ENCODE data around the gene MSX1. TPM values are rescaled to one million over a fixed set of nuclear protein-coding genes. Genes with fewer than 3 reads are reported as not detected.

MSX1 gene
- total RNA-seq, 1 donor from 2014 or later: not detected

- Mint-ChIP-seq H3K4me3 (no peak overlapping the region), H3K4me1 (peaks cover 9% of the 10 kb centered on the region)
- no peak overlapping the region for H3K9ac ChIP-seq
Measured at GRCh38 chr4:4881432-4881831, 22.0 kb downstream of the MSX1 start.

GRCh38 chr4:4884611-4885010 lies 25.1 kb downstream of the MSX1 start:
- Mint-ChIP-seq H3K9me3 (no peaks in the 10 kb centered on the region), H3K4me1 (peaks cover 8% of the 10 kb centered on the region), H3K27me3 (ENCODE audit: insufficient read depth, low read depth) (peaks cover 9% of the 10 kb centered on the region), H3K36me3 (no peaks in the 10 kb centered on the region), H3K4me3 (no peak overlapping the region), H3K27ac (no peak overlapping the region)
- DNase-seq (ENCODE audit: low spot score): no peak
- Histone ChIP-seq H3K36me3 (no peaks in the 10 kb centered on the region), H4K20me1 (ENCODE audit: low read depth) (no peaks in the 10 kb centered on the region), H3K9ac (no peak overlapping the region), H3K4me2 (no peak overlapping the region), H3K4me3 (no peak overlapping the region), H3K79me2 (ENCODE audit: low read depth) (no peaks in the 10 kb centered on the region), H3K9me3 (ENCODE audit: low read depth) (no peaks in the 10 kb centered on the region), H3F3A (ENCODE audit: low read depth) (no peaks in the 10 kb centered on the region), H3K27ac (no peak overlapping the region), H3K27me3 (peaks cover 84% of the 10 kb centered on the region), H3K4me1 (no peaks in the 10 kb centered on the region), H2AFZ (replicated peaks) (no peak overlapping the region)
- TF ChIP-seq EZH2 (IDR thresholded peaks at IDR 0.05) (no peak), EZH2phosphoT487 (IDR thresholded peaks at IDR 0.05) (no peak), CTCF (IDR thresholded peaks at IDR 0.05) (no peak)

More at GRCh38 chr4:4881432-4881831, 22.0 kb downstream of the MSX1 start:
- Mint-ChIP-seq H3K36me3 (no peaks in the 10 kb centered on the region), H3K27ac (no peak overlapping the region), H3K27me3 (ENCODE audit: insufficient read depth, low read depth) (peaks cover 18% of the 10 kb centered on the region), H3K9me3 (peaks cover 2% of the 10 kb centered on the region)
- peaks cover 88% of the 10 kb centered on the region for H3K27me3 ChIP-seq
- no peak overlapping the region for H3K4me3 ChIP-seq
- no peaks in the 10 kb centered on the region for H3K79me2 ChIP-seq (ENCODE audit: low read depth)
- H3K27ac ChIP-seq: no peak overlapping the region
- H3K4me2 ChIP-seq: no peak overlapping the region
- no peak for DNase-seq (ENCODE audit: low spot score)
- no peaks in the 10 kb centered on the region for H3F3A ChIP-seq (ENCODE audit: low read depth)
- H3K9me3 ChIP-seq (ENCODE audit: low read depth): no peaks in the 10 kb centered on the region
- no peak overlapping the region for H2AFZ ChIP-seq (replicated peaks)
- H3K4me1 ChIP-seq: no peaks in the 10 kb centered on the region
- no peaks in the 10 kb centered on the region for H4K20me1 ChIP-seq (ENCODE audit: low read depth)
- no peaks in the 10 kb centered on the region for H3K36me3 ChIP-seq
- no peak for TF ChIP-seq EZH2phosphoT487 (IDR thresholded peaks at IDR 0.05)
- no peak for TF ChIP-seq EZH2 (IDR thresholded peaks at IDR 0.05)

- Mint-ChIP-seq H3K4me1 (peaks cover 7% of the 10 kb centered on the region), H3K36me3 (no peaks in the 10 kb centered on the region), H3K9me3 (no peaks in the 10 kb centered on the region), H3K4me3 (no peak overlapping the region), H3K27ac (no peak overlapping the region), H3K27me3 (ENCODE audit: insufficient read depth, low read depth) (peaks cover 4% of the 10 kb centered on the region)
- DNase-seq (ENCODE audit: low spot score): no peak
- Histone ChIP-seq H3K4me1 (no peaks in the 10 kb centered on the region), H4K20me1 (ENCODE audit: low read depth) (no peaks in the 10 kb centered on the region), H3K9ac (no peak overlapping the region), H3K9me3 (ENCODE audit: low read depth) (no peaks in the 10 kb centered on the region), H3K4me2 (no peak overlapping the region), H2AFZ (replicated peaks) (no peak overlapping the region), H3K79me2 (ENCODE audit: low read depth) (no peaks in the 10 kb centered on the region), H3K27me3 (peaks cover 69% of the 10 kb centered on the region), H3K36me3 (no peaks in the 10 kb centered on the region), H3K4me3 (no peak overlapping the region), H3K27ac (no peak overlapping the region), H3F3A (ENCODE audit: low read depth) (no peaks in the 10 kb centered on the region)
- TF ChIP-seq EZH2 (IDR thresholded peaks at IDR 0.05) (no peak), CTCF (IDR thresholded peaks at IDR 0.05) (no peak), EZH2phosphoT487 (IDR thresholded peaks at IDR 0.05) (no peak)
Measured at GRCh38 chr4:4887426-4887825, 28.0 kb downstream of the MSX1 start.

- H3K4me3 ChIP-seq: no peak overlapping the region
- no peaks in the 10 kb centered on the region for H3K36me3 Mint-ChIP-seq
- peaks cover 7% of the 10 kb centered on the region for H3K4me1 Mint-ChIP-seq
- peaks cover 7% of the 10 kb centered on the region for H3K27me3 Mint-ChIP-seq (ENCODE audit: insufficient read depth, low read depth)
- no peak overlapping the region for H3K4me2 ChIP-seq
- H3K27ac ChIP-seq: no peak overlapping the region
- no peaks in the 10 kb centered on the region for H3K9me3 ChIP-seq (ENCODE audit: low read depth)
- H4K20me1 ChIP-seq (ENCODE audit: low read depth): no peaks in the 10 kb centered on the region
- H3K9ac ChIP-seq: no peak overlapping the region
- TF ChIP-seq EZH2phosphoT487 (IDR thresholded peaks at IDR 0.05): no peak
- TF ChIP-seq CTCF (IDR thresholded peaks at IDR 0.05): no peak
- no peak for TF ChIP-seq EZH2 (IDR thresholded peaks at IDR 0.05)
- no peaks in the 10 kb centered on the region for H3K79me2 ChIP-seq (ENCODE audit: low read depth)
- no peaks in the 10 kb centered on the region for H3K9me3 Mint-ChIP-seq
- no peaks in the 10 kb centered on the region for H3F3A ChIP-seq (ENCODE audit: low read depth)
- H3K36me3 ChIP-seq: no peaks in the 10 kb centered on the region
- H3K4me3 Mint-ChIP-seq: no peak overlapping the region
- H3K27ac Mint-ChIP-seq: no peak overlapping the region
- H2AFZ ChIP-seq (replicated peaks): no peak overlapping the region
- H3K4me1 ChIP-seq: no peaks in the 10 kb centered on the region
- H3K27me3 ChIP-seq: peaks cover 76% of the 10 kb centered on the region
- DNase-seq (ENCODE audit: low spot score): no peak
Measured at GRCh38 chr4:4888695-4889094, 29.2 kb downstream of the MSX1 start.

Data from neural progenitor cell (in vitro differentiated cells).